HG03064 (cell line): ENCODE data around the gene MRPS31.

Experiments
- ATAC-seq: cut with Tn5 transposase; IDR thresholded peaks from one replicate; pipeline ENCODE4 v1.9.1; 2021; ENCODE audit warnings: low read depth; ENCODE audit not compliant: unreplicated experiment

The MRPS31 gene

DNA sequence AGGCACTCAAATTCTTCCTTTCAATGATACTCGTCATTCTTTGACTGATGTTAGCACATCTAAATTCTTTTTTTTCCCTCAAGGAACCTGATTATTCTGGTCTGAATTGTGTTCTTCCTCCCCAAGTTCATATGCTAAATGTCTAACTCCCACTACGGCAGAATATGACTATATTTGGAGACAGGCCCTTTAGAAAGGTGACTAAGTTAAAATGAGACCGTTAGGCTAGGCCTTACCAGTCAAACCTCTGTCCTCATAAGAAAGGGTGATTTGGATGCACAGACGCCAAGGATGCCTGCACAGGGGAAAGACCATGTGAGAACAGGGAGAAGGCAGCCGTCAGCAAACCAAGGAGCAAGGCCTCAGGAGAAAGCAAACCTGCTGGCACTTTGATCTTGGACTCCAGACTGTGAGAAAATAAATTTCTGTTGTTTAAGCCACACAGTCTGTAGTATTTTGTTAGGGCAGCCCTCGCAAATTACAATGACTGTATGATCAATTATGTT lies 91.5 kb downstream of the MRPS31 start:
- ATAC-seq, result no peak
